Measurements from ENCODE around the gene GALM. TPM values are rescaled to one million over a fixed set of nuclear protein-coding genes. Genes with fewer than 3 reads are reported as not detected.
"Not testable (repeated sequence)": the region's sequence is repeated elsewhere in the genome, so short reads cannot be mapped to it uniquely, and the experiment has no call there.

Gene GALM
- total and polyA plus RNA-seq, 12 donors = 40.0 to 351 (median 151) TPM

DNA sequence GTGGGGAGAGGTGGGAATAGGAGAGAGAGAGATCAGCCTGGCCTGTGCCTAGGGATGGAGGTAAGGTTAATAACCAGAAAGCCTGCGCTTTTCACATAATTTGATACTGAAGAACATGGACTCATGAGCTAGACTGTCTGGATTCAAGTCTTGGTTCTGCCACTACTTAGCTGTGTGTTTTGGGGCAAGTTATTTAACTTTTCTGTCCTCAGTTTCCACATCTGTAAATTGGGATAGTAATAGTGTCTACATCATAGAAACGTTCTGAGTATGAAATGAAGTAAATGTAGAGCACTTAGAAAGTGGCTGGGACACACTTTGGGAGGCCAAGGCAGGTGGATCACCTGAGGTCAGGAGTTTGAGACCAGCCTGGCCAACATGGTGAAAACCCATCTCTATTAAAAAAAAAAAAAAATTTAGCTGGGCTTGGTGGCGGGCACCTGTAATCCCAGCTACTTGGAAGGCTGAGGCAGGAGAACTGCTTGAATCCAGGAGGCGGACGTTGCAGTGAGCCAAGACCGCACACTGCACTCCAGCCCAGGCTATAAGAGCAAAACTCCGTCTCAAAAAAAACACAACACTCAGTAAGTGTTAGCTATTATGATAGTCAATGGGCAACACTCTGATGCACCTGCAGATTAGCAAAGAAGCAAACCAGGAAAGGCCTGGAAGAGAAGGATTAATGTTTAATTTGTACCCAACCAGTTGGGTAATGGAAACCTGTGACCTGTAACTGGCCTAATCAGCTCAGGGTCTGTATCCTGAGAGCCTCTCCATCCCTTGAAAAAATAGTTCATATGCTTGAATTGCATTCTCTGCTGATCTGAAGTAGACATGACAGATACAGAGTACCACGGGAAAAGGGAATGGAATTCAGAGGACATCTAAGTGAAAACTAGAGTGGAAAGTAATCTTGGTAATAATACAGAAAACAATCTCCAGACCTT, 6.8 kb downstream of the GALM start:
- peak in 1 of 7 donors; percentile 6 for DNase-seq
- intact Hi-C loops (cut with DNase I) = loop anchor here (5.0 to 10.0 kb wide), 2 partner anchors 50 to 68 kb away; partner anchors contain the start of gene HNRNPLL (in 1 of the 2)

DNA sequence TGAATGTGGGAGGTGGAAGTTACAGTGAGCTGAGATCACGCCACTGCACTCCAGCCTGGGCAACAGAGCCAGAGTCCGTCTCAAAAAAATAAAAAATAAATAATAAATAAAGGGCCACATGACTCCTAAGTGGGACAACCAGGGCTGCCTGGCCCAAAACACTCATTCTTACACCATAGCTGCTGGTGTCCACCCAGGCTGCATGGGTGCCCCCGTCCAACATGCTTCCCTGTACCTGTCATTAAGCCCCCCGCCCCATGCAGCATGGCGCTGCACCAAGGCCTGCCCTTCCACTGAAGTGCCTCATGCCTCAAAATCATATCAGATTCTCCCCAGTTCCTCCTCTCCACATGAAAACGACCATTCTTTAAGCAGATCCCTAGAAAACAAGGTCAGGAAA, 10.8 kb downstream of the GALM start:
- Histone ChIP-seq H3K36me3 (replicated peaks in 1 of 2) (peaks cover 0 to 49% of the 10 kb centered on the region in 2 donors), H3K4me3 (no peak overlapping the region), H3K27ac (peak overlapping the region in 4 of 5 donors; percentile 11 to 65 (median 43)), H3K9me3 (replicated peaks in 1 of 3) (no peaks in the 10 kb centered on the region), H3K27me3 (no peaks in the 10 kb centered on the region), H3K4me1 (replicated peaks in 1 of 2) (peaks cover 15 to 25% of the 10 kb centered on the region in 2 donors)
- peak in 1 of 7 donors; percentile 51 for DNase-seq
- TF ChIP-seq POLR2A (IDR thresholded peaks at IDR 0.05) = no peak
- TF ChIP-seq, protein P1, sequence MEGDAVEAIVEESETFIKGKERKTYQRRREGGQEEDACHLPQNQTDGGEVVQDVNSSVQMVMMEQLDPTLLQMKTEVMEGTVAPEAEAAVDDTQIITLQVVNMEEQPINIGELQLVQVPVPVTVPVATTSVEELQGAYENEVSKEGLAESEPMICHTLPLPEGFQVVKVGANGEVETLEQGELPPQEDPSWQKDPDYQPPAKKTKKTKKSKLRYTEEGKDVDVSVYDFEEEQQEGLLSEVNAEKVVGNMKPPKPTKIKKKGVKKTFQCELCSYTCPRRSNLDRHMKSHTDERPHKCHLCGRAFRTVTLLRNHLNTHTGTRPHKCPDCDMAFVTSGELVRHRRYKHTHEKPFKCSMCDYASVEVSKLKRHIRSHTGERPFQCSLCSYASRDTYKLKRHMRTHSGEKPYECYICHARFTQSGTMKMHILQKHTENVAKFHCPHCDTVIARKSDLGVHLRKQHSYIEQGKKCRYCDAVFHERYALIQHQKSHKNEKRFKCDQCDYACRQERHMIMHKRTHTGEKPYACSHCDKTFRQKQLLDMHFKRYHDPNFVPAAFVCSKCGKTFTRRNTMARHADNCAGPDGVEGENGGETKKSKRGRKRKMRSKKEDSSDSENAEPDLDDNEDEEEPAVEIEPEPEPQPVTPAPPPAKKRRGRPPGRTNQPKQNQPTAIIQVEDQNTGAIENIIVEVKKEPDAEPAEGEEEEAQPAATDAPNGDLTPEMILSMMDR (IDR thresholded peaks at IDR 0.05) = no peak
- WGBS, 4 donors = 81 to 89% (median 85%) methylated on average over 6 of the region's 6 CpGs
- intact Hi-C loops (cut with DNase I) = loop anchor here in 1 of 2 donors (10.0 kb wide), 1 partner anchor 72 kb away; the partner anchor contains the start of gene HNRNPLL

More for the DNA sequence above, 6.8 kb downstream of the GALM start:
- peaks cover 25 to 50% of the 10 kb centered on the region in 2 donors for H3K4me1 ChIP-seq (replicated peaks in 1 of 2)
- H3K27ac ChIP-seq = peak overlapping the region in 1 of 5 donors; percentile 36
- H3K9me3 ChIP-seq (replicated peaks in 1 of 3) = no peaks in the 10 kb centered on the region
- peaks cover 0 to 19% of the 10 kb centered on the region in 2 donors for H3K36me3 ChIP-seq (replicated peaks in 1 of 2)
- 86 to 94% (median 90%) methylated on average over 8 of the region's 8 CpGs for WGBS, 4 donors
- H3K27me3 ChIP-seq = no peaks in the 10 kb centered on the region
- H3K4me3 ChIP-seq = no peak overlapping the region
- TF ChIP-seq POLR2A (IDR thresholded peaks at IDR 0.05) = no peak
- TF ChIP-seq, protein P1 (IDR thresholded peaks at IDR 0.05) = no peak

DNA sequence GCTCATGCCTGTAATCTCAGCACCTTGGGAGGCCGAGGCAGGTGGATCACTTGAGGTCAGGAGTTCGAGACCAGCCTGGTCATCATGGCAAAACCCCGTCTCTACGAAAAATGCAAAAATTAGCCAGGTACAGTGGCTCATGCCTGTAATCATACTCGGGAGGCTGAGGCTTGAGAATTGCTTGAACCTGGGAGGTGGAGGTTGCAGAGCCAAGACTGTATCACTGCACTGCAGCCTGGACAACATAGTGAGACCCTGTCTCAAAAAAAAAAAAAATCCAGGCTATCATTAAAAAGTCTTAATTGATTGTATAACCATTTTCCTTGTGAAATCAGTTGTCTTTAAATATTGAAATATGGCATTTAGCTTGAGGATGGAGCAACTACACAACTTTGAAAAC, 15.0 kb downstream of the GALM start:
- H3K9me3 ChIP-seq (replicated peaks in 1 of 3); H3K27ac ChIP-seq; H3K4me3 ChIP-seq; H3K27me3 ChIP-seq; intact Hi-C loops (cut with DNase I): not testable (repeated sequence)
- peak in 1 of 7 donors; percentile 48 for DNase-seq
- 90 to 99% (median 96%) methylated on average over 5 of the region's 5 CpGs for WGBS, 4 donors
- H3K36me3 ChIP-seq (replicated peaks in 1 of 2) = peaks cover 0 to 79% of the 10 kb centered on the region in 2 donors
- H3K4me1 ChIP-seq (replicated peaks in 1 of 2) = peaks cover 23 to 26% of the 10 kb centered on the region in 2 donors

DNA sequence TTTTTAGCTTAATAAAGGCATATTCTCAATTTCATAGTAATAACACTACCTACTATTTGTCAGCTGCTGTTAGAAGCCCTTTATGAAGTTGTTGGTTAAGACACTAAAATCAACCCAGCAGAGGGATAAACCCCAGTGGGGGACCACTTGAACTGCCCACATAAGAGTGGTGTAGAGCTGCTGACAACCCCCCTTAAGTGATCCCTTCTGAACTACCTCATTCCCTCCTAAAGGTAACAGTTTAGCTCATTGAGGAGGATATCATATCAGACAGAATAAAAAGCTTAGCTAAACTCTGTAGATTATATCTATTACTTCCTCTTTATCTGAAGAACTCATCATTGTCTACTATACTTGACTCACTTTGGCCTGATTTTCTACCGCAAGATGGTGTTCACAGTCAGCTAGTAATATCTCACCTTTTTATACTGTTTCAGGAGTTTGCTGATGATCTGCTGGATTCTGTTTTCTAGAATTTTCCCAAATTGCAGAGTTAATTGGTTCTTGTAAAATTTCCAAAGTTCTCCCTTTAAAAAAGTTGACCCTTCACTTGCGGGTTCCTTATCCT, 16.2 kb downstream of the GALM start:
- DNase-seq = peak in 1 of 7 donors; percentile 20
- Histone ChIP-seq H3K4me3 (no peak overlapping the region), H3K27ac (peak overlapping the region in 1 of 5 donors; percentile 33), H3K9me3 (replicated peaks in 1 of 3) (no peaks in the 10 kb centered on the region), H3K27me3 (no peaks in the 10 kb centered on the region), H3K4me1 (replicated peaks in 1 of 2) (peaks cover 24 to 37% of the 10 kb centered on the region in 2 donors), H3K36me3 (replicated peaks in 1 of 2) (peaks cover 0 to 67% of the 10 kb centered on the region in 2 donors)
- 75 to 84% (median 80%) methylated on average over 2 of the region's 2 CpGs for WGBS, 4 donors
- intact Hi-C loops (cut with DNase I) = no loop called here
- TF ChIP-seq, protein P1 (IDR thresholded peaks at IDR 0.05) = no peak
- no peak for TF ChIP-seq POLR2A (IDR thresholded peaks at IDR 0.05)

DNA sequence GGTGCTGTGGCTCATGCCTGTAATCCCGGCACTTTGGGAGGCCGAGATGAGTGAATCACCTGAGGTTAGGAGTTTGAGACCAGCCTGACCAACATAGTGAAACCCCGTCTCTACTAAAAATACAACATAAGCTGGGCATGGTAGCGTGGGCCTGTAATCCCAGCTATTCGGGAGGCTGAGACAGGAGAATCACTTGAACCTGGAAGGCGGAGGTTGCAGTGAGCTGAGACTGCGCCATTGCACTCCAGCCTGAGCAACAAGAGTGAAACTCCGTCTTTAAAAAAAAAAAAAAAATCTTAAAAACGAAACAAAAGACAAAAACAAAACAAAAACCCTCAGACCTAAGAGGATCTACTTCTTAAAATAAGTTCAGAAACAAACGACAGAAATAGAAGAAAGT, 16.7 kb downstream of the GALM start:
- peak in 1 of 7 donors; percentile 48 for DNase-seq
- H3K27ac ChIP-seq; intact Hi-C loops (cut with DNase I); H3K9me3 ChIP-seq (replicated peaks in 1 of 3); H3K4me3 ChIP-seq; H3K27me3 ChIP-seq: not testable (repeated sequence)
- Histone ChIP-seq H3K4me1 (replicated peaks in 1 of 2) (peaks cover 18 to 31% of the 10 kb centered on the region in 2 donors), H3K36me3 (replicated peaks in 1 of 2) (peaks cover 0 to 67% of the 10 kb centered on the region in 2 donors)
- 81 to 89% (median 84%) methylated on average over 10 of the region's 10 CpGs for WGBS, 4 donors

All from adrenal gland (tissue), 12 donors.